Thyroid gland (tissue), 4 donors: ENCODE results near the gene PHYKPL.

Experiments
- CTCF ChIP-seq, 6 experiments: fragments of 200-600 bp in 3 of 6; fragments of 450-650 bp in 3 of 6; sonication (generic) in 3 of 6; IDR thresholded peaks; one replicate each; pipeline ENCODE4 v1.5.1; 2016 to 2019; ENCODE audit warnings: antibody characterized with exemption in 6 of 6, mild to moderate bottlenecking in 2 of 6, inconsistent platforms in 1 of 6, moderate library complexity in 1 of 6
- POLR2A ChIP-seq, 2 donors: fragments of 450-650 bp; IDR thresholded peaks; one replicate each; pipeline ENCODE4 v1.6.1; 2017; ENCODE audit warnings: antibody characterized with exemption in 2 of 2, mild to moderate bottlenecking in 2 of 2, moderate library complexity in 1 of 2

GRCh38 chr5:178196986-178197385, 35.6 kb downstream of the PHYKPL start:
- TF ChIP-seq CTCF (IDR thresholded peaks at IDR 0.05) (peak in 3 of 6 experiments; percentile 18 to 42 (median 30)), POLR2A (IDR thresholded peaks at IDR 0.05) (no peak)
